AG04450 (cell line): ENCODE results near the gene CBX4. TPM values are rescaled to one million over a fixed set of nuclear protein-coding genes. Genes with fewer than 3 reads are reported as not detected.

ENCODE experiments used
- CTCF ChIA-PET: fragments of 300-600, 350-600 bp; formaldehyde crosslinking; extraction: SDS; loops from one replicate; lab custom pipeline; 2022; ENCODE audit warnings: antibody characterized with exemption, inconsistent platforms; lab: Charles Lee
- POLR2A ChIA-PET: fragments of 350-600 bp; formaldehyde crosslinking; extraction: SDS; loops from one replicate; lab custom pipeline; 2021; ENCODE audit warnings: antibody characterized with exemption, inconsistent platforms; lab: Yijun Ruan, JAX
- DNase-seq: peaks from one replicate; pipeline ENCODE4 v3.0.0-alpha.2; 2011; ENCODE audit warnings: low read depth, low spot score
- H3K27ac ChIP-seq: one replicate; pipeline ENCODE4 v1.5.1; 2012; ENCODE audit warnings: low read depth, low read length, control low read depth
- H3K27me3 ChIP-seq: one replicate; pipeline ENCODE4 v1.6.0; 2012; ENCODE audit warnings: low read length; ENCODE audit not compliant: control insufficient read depth, insufficient read depth
- H3K4me3 ChIP-seq: 2 replicates; pipeline ENCODE4 v1.5.1; 2011; ENCODE audit warnings: mild to moderate bottlenecking, low read depth, low read length, control low read depth
- H3K9me3 ChIP-seq: 2 replicates; pipeline ENCODE4 v1.5.1; 2012; ENCODE audit warnings: low read length; ENCODE audit not compliant: control insufficient read depth, insufficient read depth
- CTCF ChIP-seq: IDR thresholded peaks from 2 replicates; pipeline ENCODE4 v1.5.1; 2011; ENCODE audit warnings: low read depth, low read length, control low read depth, inconsistent platforms
- polyA plus RNA-seq: library from polyadenylated mRNA; depleted of rRNA; stranded (reverse); fragments of >200 nt; gene quantifications from 2 replicates; pipeline ENCODE4 v1.2.3, GENCODE V29; 2011

The CBX4 gene
- polyA plus RNA-seq, 1 experiment, result 7.6 TPM

- peaks cover 48% of the 10 kb centered on the region for H3K27me3 ChIP-seq
- peaks cover 10% of the 10 kb centered on the region; the same call in 1 of the 2 replicates for H3K9me3 ChIP-seq
- DNase-seq, result no peak
- CTCF ChIA-PET, result interaction anchor here (0.5 to 1.5 kb wide), 4 partner anchors 9 to 130 kb away, joined by 3 to 8 read pairs (median 3); partner anchors contain the start of gene CBX8
- POLR2A ChIA-PET, result interaction anchor here (0.6 kb wide), 1 partner anchor 7 kb away, joined by 3 read pairs; no protein-coding TSS in a partner anchor
- H3K27ac ChIP-seq, result no peak overlapping the region
- no peak overlapping the region for H3K4me3 ChIP-seq
- no peak for TF ChIP-seq CTCF
Measured at GRCh38 chr17:79786930-79787643, 52.2 kb downstream of the CBX4 start.

GRCh38 chr17:79785900-79786810 lies 53.1 kb downstream of the CBX4 start:
- peaks cover 39% of the 10 kb centered on the region for H3K27me3 ChIP-seq
- H3K4me3 ChIP-seq, result no peak overlapping the region
- no peak for TF ChIP-seq CTCF
- CTCF ChIA-PET, result interaction anchor here (1.4 to 1.5 kb wide), 2 partner anchors 8 to 11 kb away, joined by 3 read pairs; partner anchors contain the start of gene CBX8
- peaks cover 10% of the 10 kb centered on the region; the same call in 1 of the 2 replicates for H3K9me3 ChIP-seq
- DNase-seq, result no peak
- POLR2A ChIA-PET, result interaction anchor here (0.6 kb wide), 1 partner anchor 8 kb away, joined by 3 read pairs; no protein-coding TSS in a partner anchor
- H3K27ac ChIP-seq, result no peak overlapping the region

GRCh38 chr17:79785017-79785899 lies 54.0 kb downstream of the CBX4 start:
- TF ChIP-seq CTCF, result no peak
- ChIA-PET CTCF (interaction anchor here (1.5 kb wide), 1 partner anchor 12 kb away, joined by 3 read pairs; the partner anchor contains the start of gene CBX8), POLR2A (no interaction called here)
- Histone ChIP-seq H3K4me3 (no peak overlapping the region), H3K9me3 (peaks cover 3% of the 10 kb centered on the region; the same call in 1 of the 2 replicates), H3K27me3 (peaks cover 30% of the 10 kb centered on the region), H3K27ac (no peak overlapping the region)
- DNase-seq, result no peak

- ChIA-PET CTCF (no interaction called here), POLR2A (no interaction called here)
- TF ChIP-seq CTCF, result no peak
- no peak for DNase-seq
- no peak overlapping the region for H3K4me3 ChIP-seq
- H3K9me3 ChIP-seq, result no peaks in the 10 kb centered on the region; the same call in 1 of the 2 replicates
- H3K27ac ChIP-seq, result no peak overlapping the region
- peaks cover 23% of the 10 kb centered on the region for H3K27me3 ChIP-seq
Measured at GRCh38 chr17:79784353-79785016, 54.8 kb downstream of the CBX4 start.
